H1 (cell line): ENCODE measurements around the gene CLTCL1. TPM values are rescaled to one million over a fixed set of nuclear protein-coding genes. Genes with fewer than 3 reads are reported as not detected.

Experiments used
- CTCF ChIA-PET: fragments of 300-600 bp; sonication (Branson Sonifier 250); formaldehyde crosslinking; loops from one replicate; lab custom pipeline; 2021; ENCODE audit not compliant: partially characterized antibody; lab: Charles Lee
- POLR2A ChIA-PET: fragments of 300-600 bp; sonication (Branson Sonifier 250); formaldehyde crosslinking; loops from one replicate; lab custom pipeline; 2021; ENCODE audit warnings: inconsistent platforms; ENCODE audit not compliant: partially characterized antibody; lab: Charles Lee
- DNase-seq, 2 experiments: peaks; one replicate each; pipeline versions ENCODE4 v3.0.0 to v3.0.0-alpha.2; 2010 to 2022; ENCODE audit warnings: low spot score in 2 of 2, low read depth in 1 of 2, mixed read lengths in 1 of 2
- FAIRE-seq: peaks from 2 replicates; lab custom pipeline; 2011; peaks lifted over from hg19 to GRCh38; lab: Jason Lieb, UNC
- H2AFZ ChIP-seq: 2 replicates; pipeline ENCODE4 v1.8.1; 2012; ENCODE audit warnings: low read length, inconsistent platforms
- H2AK5ac ChIP-seq: 2 replicates; pipeline ENCODE4 v1.6.1; 2013; ENCODE audit warnings: low read depth, low read length
- H2BK120ac ChIP-seq: replicated peaks from 2 replicates; pipeline ENCODE3; 2013; ENCODE audit warnings: low read depth, low read length, inconsistent platforms
- H2BK12ac ChIP-seq: 2 replicates; pipeline ENCODE4 v1.6.1; 2013; ENCODE audit warnings: low read depth, low read length
- H2BK15ac ChIP-seq: 2 replicates; pipeline ENCODE4 v1.6.1; 2013; ENCODE audit warnings: low read length
- H2BK20ac ChIP-seq: 2 replicates; pipeline ENCODE4 v1.6.1; 2013; ENCODE audit warnings: low read length
- H2BK5ac ChIP-seq: 2 replicates; pipeline ENCODE4 v1.6.1; 2013; ENCODE audit warnings: low read depth, low read length
- H3K14ac ChIP-seq: 2 replicates; pipeline ENCODE4 v1.6.1; 2013; ENCODE audit warnings: inconsistent platforms; ENCODE audit not compliant: insufficient read length
- H3K18ac ChIP-seq: 2 replicates; pipeline ENCODE4 v1.6.1; 2013; ENCODE audit warnings: low read length; ENCODE audit errors: extremely low read depth
- H3K23ac ChIP-seq: 2 replicates; pipeline ENCODE4 v1.6.1; 2013; ENCODE audit warnings: inconsistent platforms; ENCODE audit not compliant: insufficient read length
- H3K23me2 ChIP-seq: 2 replicates; pipeline ENCODE4 v1.6.1; 2013; ENCODE audit warnings: low read depth, low read length
- H3K27ac ChIP-seq: 2 replicates; pipeline ENCODE4 v1.6.1; 2011; ENCODE audit warnings: low read depth, low read length, inconsistent platforms
- H3K27me3 ChIP-seq, 4 experiments: replicated peaks in 1 of 4; 1 replicate in 1 of 4; 2 replicates in 3 of 4; pipeline versions ENCODE4 v1.6.1 to v1.8.1; 2011 to 2013; ENCODE audit warnings: low read length in 3 of 4, mild to moderate bottlenecking in 3 of 4, inconsistent platforms in 2 of 4, mixed read lengths in 2 of 4, moderate library complexity in 1 of 4; ENCODE audit not compliant: control insufficient read depth in 3 of 4, insufficient read depth in 3 of 4; ENCODE audit errors: extremely low read depth in 1 of 4
- H3K36me3 ChIP-seq, 4 experiments: 2 replicates each; pipeline versions ENCODE4 v1.6.1 to v1.8.1; 2011 to 2013; ENCODE audit warnings: mild to moderate bottlenecking in 4 of 4, low read length in 3 of 4, moderate library complexity in 2 of 4, control low read depth in 1 of 4, inconsistent platforms in 1 of 4; ENCODE audit not compliant: insufficient read depth in 4 of 4, control insufficient read depth in 2 of 4
- H3K4ac ChIP-seq: replicated peaks from 2 replicates; pipeline ENCODE3; 2013; ENCODE audit warnings: low read length, low read depth, mixed read lengths, inconsistent platforms; ENCODE audit not compliant: insufficient read length
- H3K4me1 ChIP-seq, 4 experiments: replicated peaks in 1 of 4; 1 replicate in 1 of 4; 2 replicates in 3 of 4; pipeline versions ENCODE4 v1.6.1 to v1.8.1; 2011 to 2013; ENCODE audit warnings: low read length in 3 of 4, inconsistent platforms in 2 of 4, mixed read lengths in 1 of 4; ENCODE audit not compliant: insufficient read depth in 4 of 4, control insufficient read depth in 3 of 4
- H3K4me2 ChIP-seq, 2 experiments: 2 replicates each; pipeline versions ENCODE4 v1.6.1 to v1.8.1; 2011 to 2013; ENCODE audit warnings: low read depth in 2 of 2, low read length in 2 of 2, control low read depth in 1 of 2, inconsistent platforms in 1 of 2, mild to moderate bottlenecking in 1 of 2; ENCODE audit not compliant: insufficient read depth in 1 of 2
- H3K4me3 ChIP-seq, 4 experiments: fragments of 200-600, 300-600 bp in 1 of 4; sonication (generic), shearing (Covaris generic), sonication (Bioruptor Twin) in 1 of 4; 2 replicates each; pipeline versions ENCODE4 v1.5.1 to v1.8.1; 2011 to 2016; ENCODE audit warnings: low read length in 4 of 4, low read depth in 3 of 4, control low read depth in 2 of 4, inconsistent platforms in 2 of 4, mild to moderate bottlenecking in 2 of 4, mixed read lengths in 1 of 4, moderate library complexity in 1 of 4; ENCODE audit not compliant: insufficient read depth in 2 of 4; ENCODE audit errors: extremely low read depth in 1 of 4
- H3K56ac ChIP-seq: replicated peaks from 2 replicates; pipeline ENCODE3; 2013; ENCODE audit warnings: low read depth, mild to moderate bottlenecking, mixed read lengths, low read length, inconsistent platforms; ENCODE audit not compliant: insufficient read length
- H3K79me1 ChIP-seq: 2 replicates; pipeline ENCODE4 v1.6.1; 2013; ENCODE audit warnings: low read depth, low read length, control low read depth
- H3K79me2 ChIP-seq, 2 experiments: 2 replicates each; pipeline versions ENCODE4 v1.6.1 to v1.8.1; 2012 to 2013; ENCODE audit warnings: low read length in 2 of 2, mild to moderate bottlenecking in 2 of 2, inconsistent platforms in 1 of 2; ENCODE audit not compliant: insufficient read depth in 2 of 2, control insufficient read depth in 1 of 2
- H3K9ac ChIP-seq, 4 experiments: replicated peaks in 1 of 4; 1 replicate in 1 of 4; 2 replicates in 3 of 4; pipeline versions ENCODE4 v1.6.1 to v1.8.1; 2011 to 2013; ENCODE audit warnings: low read depth in 3 of 4, low read length in 3 of 4, control low read depth in 2 of 4, mild to moderate bottlenecking in 2 of 4, moderate library complexity in 2 of 4, inconsistent platforms in 1 of 4; ENCODE audit errors: extremely low read depth in 1 of 4
- H3K9me3 ChIP-seq, 2 experiments: 2 replicates each; pipeline versions ENCODE4 v1.6.1 to v1.8.1; 2012 to 2013; ENCODE audit warnings: mild to moderate bottlenecking in 2 of 2, moderate library complexity in 2 of 2, control low read depth in 1 of 2, inconsistent platforms in 1 of 2, low read depth in 1 of 2, low read length in 1 of 2, mixed read lengths in 1 of 2; ENCODE audit not compliant: insufficient read depth in 2 of 2
- H4K20me1 ChIP-seq, 2 experiments: replicated peaks in 1 of 2; 2 replicates each; pipeline versions ENCODE3 to v1.8.1; 2011 to 2013; ENCODE audit warnings: inconsistent platforms in 2 of 2, low read length in 2 of 2, mild to moderate bottlenecking in 1 of 2; ENCODE audit not compliant: insufficient read depth in 2 of 2, control insufficient read depth in 1 of 2
- H4K5ac ChIP-seq: 2 replicates; pipeline ENCODE4 v1.6.1; 2013; ENCODE audit warnings: low read length, low read depth, mixed read lengths, inconsistent platforms; ENCODE audit not compliant: insufficient read length
- H4K8ac ChIP-seq: 2 replicates; pipeline ENCODE4 v1.8.0; 2013; ENCODE audit warnings: mild to moderate bottlenecking, moderate library complexity, low read length, inconsistent platforms; ENCODE audit not compliant: insufficient read depth; ENCODE audit errors: extremely low read depth
- H4K91ac ChIP-seq: replicated peaks from 2 replicates; pipeline ENCODE3; 2013; ENCODE audit warnings: low read length, mixed read lengths, inconsistent platforms; ENCODE audit not compliant: insufficient read length
- EGR1 ChIP-seq: IDR thresholded peaks from 2 replicates; pipeline ENCODE4 v1.6.1; 2011; ENCODE audit warnings: low read depth, low read length, borderline replicate concordance
- GABPA ChIP-seq: IDR thresholded peaks from 2 replicates; pipeline ENCODE4 v1.6.1; 2011; ENCODE audit warnings: mild to moderate bottlenecking, low read length, moderate library complexity, borderline replicate concordance; ENCODE audit not compliant: insufficient read depth
- MAFK ChIP-seq: IDR thresholded peaks from 2 replicates; pipeline ENCODE4 v1.6.1; 2012; ENCODE audit warnings: low read depth, mild to moderate bottlenecking, improper control_type of control experiment, low read length
- MAX ChIP-seq: IDR thresholded peaks from 2 replicates; pipeline ENCODE4 v1.6.1; 2012; ENCODE audit warnings: inconsistent platforms
- POLR2AphosphoS5 ChIP-seq: IDR thresholded peaks from 2 replicates; pipeline ENCODE4 v1.6.1; 2011; ENCODE audit warnings: low read depth, low read length
- POU5F1 ChIP-seq: IDR thresholded peaks from 2 replicates; pipeline ENCODE4 v1.6.1; 2011; ENCODE audit warnings: low read depth, mild to moderate bottlenecking, low read length, moderate library complexity
- RAD21 ChIP-seq, 2 experiments: IDR thresholded peaks in 1 of 2; conservative IDR thresholded peaks in 1 of 2; 2 replicates each; pipeline ENCODE4 v1.6.1; 2011; ENCODE audit warnings: low read depth in 2 of 2, low read length in 2 of 2, improper control_type of control experiment in 1 of 2, inconsistent platforms in 1 of 2, mild to moderate bottlenecking in 1 of 2, moderate library complexity in 1 of 2
- RXRA ChIP-seq: IDR thresholded peaks from 2 replicates; pipeline ENCODE4 v1.6.1; 2011; ENCODE audit warnings: low read depth, mild to moderate bottlenecking, low read length, moderate library complexity; ENCODE audit not compliant: insufficient read depth
- SAP30 ChIP-seq: fragments of 300-600 bp; sonication (generic); IDR thresholded peaks from 2 replicates; pipeline ENCODE4 v1.7.1; 2012; ENCODE audit warnings: low read length, moderate library complexity, mild to moderate bottlenecking, inconsistent platforms; ENCODE audit not compliant: insufficient read depth, insufficient replicate concordance
- SIN3A ChIP-seq, 2 experiments: IDR thresholded peaks in 1 of 2; conservative IDR thresholded peaks in 1 of 2; 2 replicates each; pipeline ENCODE4 v1.6.1; 2011 to 2012; ENCODE audit warnings: low read length in 2 of 2, improper control_type of control experiment in 1 of 2, low read depth in 1 of 2, mild to moderate bottlenecking in 1 of 2
- YY1 ChIP-seq: IDR thresholded peaks from 2 replicates; pipeline ENCODE4 v1.6.1; 2011; ENCODE audit warnings: low read depth, mild to moderate bottlenecking, low read length
- WGBS, 2 experiments: shearing (Covaris generic) in 1 of 2; methylation state at CpG; one replicate each; pipeline versions ENCODE4 v1.1.6 to v1.1.7; 2013 to 2015; ENCODE audit warnings: low lambda C conversion rate in 2 of 2, mixed read lengths in 2 of 2, inconsistent platforms in 1 of 2, low coverage in 1 of 2, missing lambda C conversion rate in 1 of 2; ENCODE audit not compliant: insufficient replicate concordance in 2 of 2, insufficient coverage in 1 of 2, insufficient read length in 1 of 2; ENCODE audit errors: extremely low coverage in 1 of 2, missing lambda C conversion rate in 1 of 2; 5-methylcytosine and 5-hydroxymethylcytosine counted together
- polyA plus RNA-seq, 7 experiments: library from polyadenylated mRNA; depleted of rRNA in 3 of 7; stranded (reverse) in 5 of 7; unstranded in 2 of 7; fragments of >200 nt in 5 of 7; fragments of 200-250 nt in 2 of 7; gene quantifications; 1 replicate in 5 of 7; 2 replicates in 1 of 7; 4 replicates in 1 of 7; pipeline versions ENCODE4 v1.2.1 to v1.2.3, GENCODE V29; 2011 to 2013; ENCODE audit warnings: missing spikeins in 2 of 7, mixed read lengths in 2 of 7
- total RNA-seq: library from RNA; stranded (reverse); fragmentation: NEBNext Ultra II Directional; extraction: Animal tissue kit (Norgen Biotek cat#: 25700); gene quantifications from 2 replicates; pipeline ENCODE4 v1.2.1, GENCODE V29; 2021

Gene CLTCL1
- total and polyA plus RNA-seq, 2 of the 8 experiments (the other 6 are each of a cell fraction or from before 2014, with no cell fraction given): 12.4 to 17.0 TPM

DNA sequence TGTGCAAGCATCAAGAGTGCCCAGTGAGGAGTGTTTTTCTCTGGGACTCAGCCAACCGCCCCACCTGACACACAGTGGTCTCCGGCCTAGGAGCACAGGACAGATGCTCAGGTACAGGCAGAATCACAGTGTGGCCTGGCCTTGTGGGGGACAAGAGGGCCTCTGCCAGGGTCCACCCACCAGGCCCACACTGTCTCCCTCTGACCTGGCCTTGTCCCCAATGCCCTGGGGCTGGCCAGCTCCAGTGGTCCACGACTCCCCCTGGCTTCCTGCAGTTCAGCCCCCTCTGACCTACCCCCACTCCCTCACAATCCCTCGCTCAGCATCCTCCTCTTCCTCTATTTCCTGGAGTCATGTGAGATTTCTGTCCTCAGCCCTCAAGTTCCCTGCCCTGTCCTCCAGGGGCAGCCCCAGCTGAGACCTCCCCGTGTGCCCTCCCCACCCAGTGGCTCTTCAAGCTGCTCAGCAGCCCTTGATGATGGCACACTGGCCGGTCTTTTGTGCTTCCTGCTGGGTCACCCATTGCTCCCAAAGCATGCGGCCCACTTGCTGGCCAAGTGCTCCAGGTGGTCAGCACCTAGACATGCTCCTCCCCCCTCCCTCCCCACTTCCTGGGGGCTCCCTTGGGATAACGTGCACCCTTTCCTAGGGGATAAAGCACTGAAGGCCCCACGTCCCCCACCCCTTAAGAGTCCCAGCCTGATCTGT, 158.7 kb downstream of the CLTCL1 start:
- CTCF ChIA-PET: interaction anchor here (1.1 to 2.1 kb wide), 7 partner anchors 10 to 134 kb away, joined by 3 to 7 read pairs (median 4); partner anchors contain the start of genes DGCR2 and ESS2
- POLR2A ChIA-PET: interaction anchor here (1.2 to 5.3 kb wide), 4 partner anchors 10 to 70 kb away, joined by 3 to 24 read pairs (median 10); partner anchors contain the start of genes DGCR2 and ESS2
- TF ChIP-seq SIN3A (conservative IDR thresholded peaks at IDR 0.05 in 1 of 2, IDR thresholded peaks at IDR 0.05 in 1 of 2; ENCODE audit: low read depth in 1 of 2, low read length in 2 of 2): no peak
- TF ChIP-seq RAD21 (IDR thresholded peaks at IDR 0.05 in 1 of 2, conservative IDR thresholded peaks at IDR 0.05 in 1 of 2; ENCODE audit: low read depth in 2 of 2, low read length in 2 of 2): no peak
- no peak for TF ChIP-seq MAX
- no peak for TF ChIP-seq SAP30
- TF ChIP-seq POLR2AphosphoS5: no peak
- TF ChIP-seq GABPA: no peak
- TF ChIP-seq EGR1: no peak
- TF ChIP-seq YY1: no peak
- no peak for TF ChIP-seq RXRA
- TF ChIP-seq MAFK: no peak
- no peak for TF ChIP-seq POU5F1

More for the DNA sequence above, 158.7 kb downstream of the CLTCL1 start:
- no peak overlapping the region for H3K4ac ChIP-seq
- no peak overlapping the region for H2AK5ac ChIP-seq
- H2BK12ac ChIP-seq: no peak overlapping the region
- no peak overlapping the region for H4K8ac ChIP-seq
- H4K91ac ChIP-seq: no peak overlapping the region
- no peak overlapping the region for H3K56ac ChIP-seq
- H2BK20ac ChIP-seq: no peak overlapping the region
- H3K79me2 ChIP-seq: no peaks in the 10 kb centered on the region
- H2BK120ac ChIP-seq: no peak overlapping the region
- no peak overlapping the region for H3K9ac ChIP-seq
- H4K5ac ChIP-seq: no peak overlapping the region
- H2BK5ac ChIP-seq: no peak overlapping the region
- H3K36me3 ChIP-seq: peaks cover 2 to 19% (median 7%) of the 10 kb centered on the region in 4 experiments; a peak in 5 of 8 replicates
- H3K14ac ChIP-seq: no peak overlapping the region
- FAIRE-seq (no peak), DNase-seq (no peak)
- 0 out of 7 replicates have a peak, but pooled peaks cover 0 to 2% (median under 1%) of the 10 kb centered on the region in 4 experiments for H3K27me3 ChIP-seq
- H3K23me2 ChIP-seq: no peaks in the 10 kb centered on the region
- no peak overlapping the region for H3K27ac ChIP-seq
- no peaks in the 10 kb centered on the region for H3K4me1 ChIP-seq
- peaks cover 3 to 4% of the 10 kb centered on the region in 2 experiments for H4K20me1 ChIP-seq
- WGBS, 2 experiments: 89% methylated on average over 8 of the region's 9 CpGs; no CpG with 5 or more reads in 1 of the 2 experiments
- H3K79me1 ChIP-seq: no peaks in the 10 kb centered on the region
- no peak overlapping the region for H3K23ac ChIP-seq
- no peak overlapping the region for H3K18ac ChIP-seq
- H3K4me3 ChIP-seq: no peak overlapping the region
- no peak overlapping the region for H2BK15ac ChIP-seq
- no peaks in the 10 kb centered on the region for H3K9me3 ChIP-seq
- H2AFZ ChIP-seq: no peak overlapping the region
- no peak overlapping the region for H3K4me2 ChIP-seq
